ENCODE results near the gene PDHX. TPM values are rescaled to one million over a fixed set of nuclear protein-coding genes. Genes with fewer than 3 reads are reported as not detected.
"Not testable (repeated sequence)": the region's sequence is repeated elsewhere in the genome, so short reads cannot be mapped to it uniquely, and the experiment has no call there.

The PDHX gene
- total RNA-seq, 2 donors from 2014 or later = 28.7 to 31.9 TPM

DNA sequence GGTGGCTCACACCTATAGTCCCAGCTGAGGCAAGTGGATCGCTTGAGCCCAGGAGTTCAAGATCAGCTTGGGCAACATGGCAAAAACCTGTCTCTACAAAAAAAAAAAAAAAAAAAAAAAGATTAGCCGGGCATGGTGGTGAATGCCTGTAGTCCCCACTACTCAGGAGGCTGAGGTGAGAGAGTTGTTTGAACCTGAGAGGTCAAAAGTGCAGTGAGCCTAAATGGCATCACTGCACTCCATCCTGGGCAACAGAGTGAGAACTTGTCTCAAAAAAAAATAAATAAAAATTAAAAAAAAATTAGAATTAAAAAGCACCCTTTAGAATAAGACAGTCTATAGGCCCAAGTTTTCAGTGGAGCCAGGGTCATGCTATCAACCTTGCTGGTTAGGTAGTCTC is 95.5 kb downstream of the PDHX start:
- H3K4me1 Mint-ChIP-seq (ENCODE audit: low read depth) = peaks cover 67% of the 10 kb centered on the region
- no peaks in the 10 kb centered on the region for H3K36me3 Mint-ChIP-seq (ENCODE audit: insufficient read depth in 2 of 2)
- ATAC-seq (replicated peaks in 1 of 2) = peak in 1 of 2 donors; percentile 0
- H3K4me3 Mint-ChIP-seq = peak overlapping the region in 1 of 2 donors; percentile 26
- H3K9me3 Mint-ChIP-seq = no peaks in the 10 kb centered on the region
- no peak overlapping the region for H3K27ac Mint-ChIP-seq
- H3K27me3 Mint-ChIP-seq (ENCODE audit: low read depth) = peaks cover 22% of the 10 kb centered on the region
- no peak for DNase-seq

DNA sequence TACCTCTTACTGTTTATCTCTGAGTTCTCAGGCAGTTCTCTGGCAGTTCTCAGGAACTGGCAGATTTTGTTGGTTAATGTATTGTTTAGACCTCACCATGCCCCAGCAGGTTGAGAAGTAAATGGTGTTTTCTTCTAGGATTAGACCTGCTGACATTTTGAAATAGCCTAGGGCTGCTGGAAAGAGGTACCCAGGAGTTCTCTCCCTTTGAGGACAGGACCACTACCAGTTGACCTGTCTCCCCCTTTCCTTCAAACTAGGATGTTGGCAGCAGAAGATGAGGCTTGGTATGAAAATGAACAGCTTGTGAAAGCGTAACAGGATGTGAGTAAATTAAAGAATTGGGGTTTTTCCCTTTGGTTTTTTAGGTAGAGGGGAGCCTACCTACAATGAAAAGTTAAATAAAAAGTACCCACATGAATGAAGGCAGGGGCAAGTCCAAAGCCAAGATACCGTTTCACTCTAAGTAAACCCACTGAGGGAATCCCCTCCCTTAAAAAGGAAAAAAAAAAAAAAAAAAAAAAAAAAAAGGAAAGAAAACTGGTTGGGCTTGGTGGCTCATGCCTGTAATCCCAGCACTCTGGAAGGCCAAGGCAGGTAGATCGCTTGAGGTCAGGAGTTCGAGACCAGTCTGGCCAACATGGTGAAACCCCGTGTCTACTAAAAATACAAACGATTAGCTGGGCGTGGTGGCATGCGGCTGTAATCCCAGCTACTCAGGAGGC is 96.2 kb downstream of the PDHX start:
- Mint-ChIP-seq H3K9me3 (no peaks in the 10 kb centered on the region), H3K36me3 (ENCODE audit: insufficient read depth in 2 of 2) (no peaks in the 10 kb centered on the region), H3K27me3 (ENCODE audit: low read depth) (peaks cover 22% of the 10 kb centered on the region), H3K27ac (peak overlapping the region; percentile 90), H3K4me3 (peak overlapping the region; percentile 59 to 68), H3K4me1 (ENCODE audit: low read depth) (peaks cover 60% of the 10 kb centered on the region)
- ATAC-seq (replicated peaks in 1 of 2) (peak; percentile 80 to 81), DNase-seq (peak; percentile 42 to 53)

DNA sequence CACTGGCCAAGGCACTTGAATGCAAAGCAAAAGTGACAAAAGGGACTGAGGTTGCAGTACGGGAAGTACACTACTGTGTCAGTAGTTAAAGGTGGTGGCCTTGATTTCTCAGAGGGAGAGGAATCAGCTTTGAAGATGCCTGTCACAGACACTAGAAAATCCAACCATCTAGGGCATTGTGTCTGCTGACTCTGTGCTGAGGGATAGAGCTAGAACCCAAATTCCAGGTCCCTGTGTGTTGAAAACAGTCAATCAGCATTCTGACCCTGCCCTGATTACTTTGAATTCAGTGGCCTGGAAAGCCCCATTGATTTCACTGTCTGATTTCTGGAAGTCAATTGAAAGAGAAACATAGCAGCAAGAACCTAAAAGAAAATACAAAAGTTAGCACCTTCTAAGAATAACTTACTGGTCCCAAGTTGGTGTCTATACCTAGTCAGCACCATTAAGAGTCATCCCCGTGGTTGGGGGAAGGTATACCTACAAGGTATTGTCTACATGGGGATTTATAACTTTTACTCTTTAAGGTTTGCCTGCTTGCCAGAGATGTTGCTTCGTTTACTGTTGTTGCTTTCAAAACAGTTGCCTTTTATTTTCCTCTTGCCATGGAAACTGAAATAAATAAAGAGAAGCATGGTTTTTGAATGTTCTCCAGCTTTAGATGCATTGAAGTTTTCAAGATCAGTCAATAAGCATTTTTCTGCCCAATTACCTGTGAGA is 97.3 kb downstream of the PDHX start:
- Mint-ChIP-seq H3K4me1 (ENCODE audit: low read depth) (peaks cover 60% of the 10 kb centered on the region), H3K27ac (peak overlapping the region; percentile 79)
- ATAC-seq (replicated peaks in 1 of 2) = peak; percentile 67 to 71

GRCh38 chr11:35014346-35014745 is 97.9 kb downstream of the PDHX start:
- no peak for DNase-seq
- Mint-ChIP-seq H3K9me3 (no peaks in the 10 kb centered on the region), H3K27me3 (ENCODE audit: low read depth) (peaks cover 14% of the 10 kb centered on the region), H3K4me3 (peak overlapping the region in 1 of 2 donors; percentile 68), H3K36me3 (ENCODE audit: insufficient read depth in 2 of 2) (no peaks in the 10 kb centered on the region), H3K27ac (no peak overlapping the region), H3K4me1 (ENCODE audit: low read depth) (peaks cover 55% of the 10 kb centered on the region)
- ATAC-seq (replicated peaks in 1 of 2) = no peak

More for the DNA sequence above, 97.3 kb downstream of the PDHX start:
- no peaks in the 10 kb centered on the region for H3K36me3 Mint-ChIP-seq (ENCODE audit: insufficient read depth in 2 of 2)
- H3K27me3 Mint-ChIP-seq (ENCODE audit: low read depth) = peaks cover 20% of the 10 kb centered on the region
- DNase-seq = peak; percentile 41 to 43
- peak overlapping the region; percentile 60 to 68 for H3K4me3 Mint-ChIP-seq
- no peaks in the 10 kb centered on the region for H3K9me3 Mint-ChIP-seq

- DNase-seq = no peak
- H3K36me3 Mint-ChIP-seq (ENCODE audit: insufficient read depth in 2 of 2) = no peaks in the 10 kb centered on the region
- H3K27me3 Mint-ChIP-seq (ENCODE audit: low read depth) = peaks cover 7% of the 10 kb centered on the region
- no peaks in the 10 kb centered on the region for H3K9me3 Mint-ChIP-seq
- peaks cover 45% of the 10 kb centered on the region for H3K4me1 Mint-ChIP-seq (ENCODE audit: low read depth)
- no peak overlapping the region for H3K27ac Mint-ChIP-seq
- H3K4me3 Mint-ChIP-seq = no peak overlapping the region
- ATAC-seq (replicated peaks in 1 of 2) = no peak
Measured at GRCh38 chr11:35015621-35016387, 99.4 kb downstream of the PDHX start.

GRCh38 chr11:35016916-35017315 is 100.5 kb downstream of the PDHX start:
- no peak overlapping the region for H3K4me3 Mint-ChIP-seq

DNA sequence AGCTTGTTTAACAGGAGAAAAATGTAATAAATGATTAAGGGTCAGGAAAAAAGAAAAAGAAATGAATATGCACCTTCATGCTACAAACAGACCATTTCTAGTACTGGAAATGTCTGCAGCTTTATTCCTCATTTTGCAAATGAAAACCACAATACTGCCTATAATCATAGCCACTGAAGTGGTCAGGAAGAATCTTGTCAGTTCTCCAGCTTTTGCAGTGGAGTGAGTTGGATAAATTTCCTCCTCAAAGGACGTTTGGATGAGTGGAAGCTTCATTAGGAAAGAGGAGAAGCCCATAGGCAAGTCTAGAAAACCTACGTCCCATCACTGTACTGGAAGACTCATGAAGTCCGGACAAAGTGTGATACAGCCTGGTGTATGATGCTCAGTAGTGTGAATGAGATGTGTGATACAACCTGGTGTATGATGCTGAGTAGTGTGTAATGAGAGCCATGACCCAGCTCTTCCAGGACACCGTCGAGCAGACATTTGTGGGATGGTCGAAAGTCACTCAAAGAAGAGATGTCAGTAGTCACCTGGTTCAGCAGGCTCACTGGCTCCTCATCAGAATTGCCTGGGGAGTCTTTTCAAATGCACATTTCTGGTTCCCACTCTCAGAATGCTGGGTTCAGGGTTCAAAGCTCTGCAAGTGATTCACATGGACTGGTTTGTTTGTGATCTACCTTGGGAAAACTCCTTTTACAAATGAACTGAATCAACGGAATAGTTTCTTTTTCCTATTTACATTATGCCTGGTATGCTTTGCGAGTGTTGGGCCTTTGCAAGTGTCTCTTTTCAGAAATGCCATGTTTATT is 101.3 kb downstream of the PDHX start:
- Mint-ChIP-seq H3K27ac (no peak overlapping the region), H3K4me3 (no peak overlapping the region), H3K9me3 (peaks cover 0 to under 1% of the 10 kb centered on the region in 2 donors), H3K27me3 (ENCODE audit: low read depth) (peaks cover 5% of the 10 kb centered on the region), H3K4me1 (ENCODE audit: low read depth) (peaks cover 26% of the 10 kb centered on the region), H3K36me3 (ENCODE audit: insufficient read depth in 2 of 2) (peaks cover under 1% of the 10 kb centered on the region in 2 donors)
- no peak for DNase-seq
- ATAC-seq (replicated peaks in 1 of 2) = no peak

More at GRCh38 chr11:35016916-35017315, 100.5 kb downstream of the PDHX start:
- Mint-ChIP-seq H3K27me3 (ENCODE audit: low read depth) (peaks cover 5% of the 10 kb centered on the region), H3K36me3 (ENCODE audit: insufficient read depth in 2 of 2) (no peaks in the 10 kb centered on the region), H3K27ac (no peak overlapping the region), H3K9me3 (no peaks in the 10 kb centered on the region), H3K4me1 (ENCODE audit: low read depth) (peaks cover 34% of the 10 kb centered on the region)
- ATAC-seq (replicated peaks in 1 of 2) (no peak), DNase-seq (no peak)

DNA sequence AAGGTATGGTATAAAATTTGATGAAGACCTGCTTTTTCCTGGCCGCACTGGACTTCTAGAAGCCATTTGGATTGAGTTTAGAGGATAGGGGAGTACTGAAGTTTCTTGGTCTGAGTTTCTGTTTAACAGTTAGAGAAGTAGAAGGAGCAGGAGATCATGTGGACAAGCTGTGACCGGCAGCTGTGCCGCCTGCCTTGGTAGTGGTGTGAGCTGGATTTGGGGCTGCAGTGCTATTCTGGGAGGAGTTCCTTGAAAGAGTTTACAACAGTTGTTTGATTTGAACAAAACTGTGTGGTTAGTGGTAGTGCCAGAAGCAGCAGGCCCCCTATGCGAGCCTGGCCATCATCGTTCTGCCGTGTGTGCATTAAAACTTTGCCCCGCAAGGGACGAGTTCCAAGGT is 105.2 kb downstream of the PDHX start:
- Mint-ChIP-seq H3K9me3 (peaks cover 16 to 25% of the 10 kb centered on the region in 2 donors), H3K27me3 (ENCODE audit: low read depth) (peaks cover 5% of the 10 kb centered on the region), H3K36me3 (ENCODE audit: insufficient read depth in 2 of 2) (peaks cover 16 to 24% of the 10 kb centered on the region in 2 donors), H3K4me1 (ENCODE audit: low read depth) (no peaks in the 10 kb centered on the region), H3K4me3 (no peak overlapping the region), H3K27ac (no peak overlapping the region)
- ATAC-seq (replicated peaks in 1 of 2) (no peak), DNase-seq (no peak)

DNA sequence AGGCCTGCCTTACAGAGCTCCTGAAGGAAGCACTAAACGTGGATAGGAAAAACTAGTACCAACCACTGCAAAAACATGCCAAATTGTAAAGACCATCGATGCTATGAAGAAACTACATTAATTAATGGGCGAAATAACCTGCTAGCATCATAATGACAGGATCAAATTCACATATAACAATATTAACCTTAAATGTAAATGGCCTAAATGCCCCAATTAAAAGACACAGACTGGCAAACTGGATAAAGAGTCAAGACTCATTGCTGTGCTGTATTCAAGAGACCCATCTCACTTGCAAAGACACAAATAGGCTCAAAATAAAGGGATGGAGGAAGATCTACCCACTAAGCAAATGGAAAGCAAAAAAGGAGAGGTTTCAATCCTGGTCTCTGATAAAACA is 107.5 kb downstream of the PDHX start:
- H3K4me1 Mint-ChIP-seq (ENCODE audit: low read depth); H3K27ac Mint-ChIP-seq; DNase-seq; H3K27me3 Mint-ChIP-seq (ENCODE audit: low read depth); ATAC-seq (replicated peaks in 1 of 2); H3K4me3 Mint-ChIP-seq: not testable (repeated sequence)
- peaks cover 19 to 26% of the 10 kb centered on the region in 2 donors for H3K9me3 Mint-ChIP-seq
- H3K36me3 Mint-ChIP-seq (ENCODE audit: insufficient read depth in 2 of 2) = peaks cover 18 to 29% of the 10 kb centered on the region in 2 donors

- H3K4me1 Mint-ChIP-seq (ENCODE audit: low read depth) = peaks cover 33% of the 10 kb centered on the region
- not testable (repeated sequence) for ATAC-seq (replicated peaks in 1 of 2); DNase-seq; H3K27me3 Mint-ChIP-seq (ENCODE audit: low read depth); H3K27ac Mint-ChIP-seq; H3K4me3 Mint-ChIP-seq
- H3K36me3 Mint-ChIP-seq (ENCODE audit: insufficient read depth in 2 of 2) = peaks cover 16 to 27% of the 10 kb centered on the region in 2 donors
- H3K9me3 Mint-ChIP-seq = peaks cover 19 to 23% of the 10 kb centered on the region in 2 donors
Measured at GRCh38 chr11:35028007-35028406, 111.6 kb downstream of the PDHX start.

DNA sequence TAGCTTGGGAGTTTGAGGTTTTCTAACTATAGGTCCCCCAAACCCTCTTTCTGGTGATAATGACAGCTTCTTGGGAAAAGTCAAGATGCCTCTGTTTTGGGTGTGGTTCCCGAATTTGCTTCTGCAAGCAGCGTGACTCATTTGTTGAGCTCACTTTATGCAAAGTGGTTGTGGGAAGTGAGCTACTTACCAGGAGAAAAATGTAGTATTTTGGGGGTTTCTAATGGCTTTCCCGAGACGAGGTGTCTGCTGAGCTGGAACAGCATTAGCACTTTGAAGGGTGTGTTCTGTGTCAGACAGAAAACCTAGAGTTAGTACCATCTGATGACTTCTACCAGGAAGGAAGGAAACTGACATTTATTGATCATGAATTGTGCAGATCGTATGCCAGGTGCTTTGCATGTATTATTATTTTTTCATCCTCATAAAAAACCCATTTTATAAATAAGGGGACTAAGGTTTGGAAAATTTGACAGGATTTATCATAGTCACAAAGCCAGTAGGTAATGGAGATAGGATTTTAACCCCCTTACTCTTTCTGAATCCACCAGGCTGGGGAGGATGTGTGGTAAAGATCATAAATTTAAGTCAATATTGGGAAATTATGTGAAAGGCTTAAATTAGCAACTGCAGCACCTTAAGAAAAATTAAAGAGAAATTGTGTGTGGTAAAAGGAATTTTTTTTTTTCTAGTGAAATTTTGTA is 113.7 kb downstream of the PDHX start:
- Mint-ChIP-seq H3K36me3 (ENCODE audit: insufficient read depth in 2 of 2) (peaks cover 3 to 6% of the 10 kb centered on the region in 2 donors), H3K27me3 (ENCODE audit: low read depth) (peaks cover 1% of the 10 kb centered on the region), H3K4me3 (peak overlapping the region; percentile 72 to 75), H3K27ac (peak overlapping the region; percentile 61), H3K4me1 (ENCODE audit: low read depth) (peaks cover 46% of the 10 kb centered on the region), H3K9me3 (peaks cover 4 to 7% of the 10 kb centered on the region in 2 donors)
- peak; percentile 16 to 24 for DNase-seq
- peak; percentile 59 to 73 for ATAC-seq (replicated peaks in 1 of 2)

All from activated T-cell treated with anti-CD3 and anti-CD28 coated beads, Interleukin-2, amount 50 U/mL, for 72 hours (primary cell).